Hematopoietic multipotent progenitor cell treated with erythropoietin and hydrocortisone succinate and interleukin-3 and kit ligand, for 8 days (in vitro differentiated cells): Measurements from ENCODE around the gene LIN7B.
"Not testable (repeated sequence)": the region's sequence is repeated elsewhere in the genome, so short reads cannot be mapped to it uniquely, and the experiment has no call there.

Experiments
- DNase-seq: peaks from one replicate; pipeline ENCODE4 v3.0.0-alpha.2; 2015

The LIN7B gene

DNA sequence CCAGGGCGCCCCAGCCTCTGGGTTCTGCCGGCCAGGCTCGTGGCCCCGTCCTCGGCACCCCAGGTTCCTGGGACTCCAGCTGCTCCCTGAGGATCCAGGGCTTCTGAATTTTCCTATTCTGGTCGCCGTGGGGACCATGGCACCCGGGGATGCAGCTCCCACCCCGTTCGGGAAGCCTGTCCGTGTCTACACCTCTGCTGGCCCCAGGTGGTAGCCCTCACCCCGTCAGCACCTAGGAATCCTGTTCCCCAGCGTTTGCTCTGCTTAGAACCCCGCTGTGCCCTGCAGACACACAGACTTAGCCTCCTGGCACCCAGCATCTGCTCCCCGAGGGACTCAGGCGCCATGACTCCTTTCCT lies 6.1 kb downstream of the LIN7B start:
- no peak for DNase-seq

- no peak for DNase-seq
Measured at GRCh38 chr19:49120868-49121267, 6.7 kb downstream of the LIN7B start.

- DNase-seq: not testable (repeated sequence)
Measured at GRCh38 chr19:49121841-49122240, 7.7 kb downstream of the LIN7B start.

DNA sequence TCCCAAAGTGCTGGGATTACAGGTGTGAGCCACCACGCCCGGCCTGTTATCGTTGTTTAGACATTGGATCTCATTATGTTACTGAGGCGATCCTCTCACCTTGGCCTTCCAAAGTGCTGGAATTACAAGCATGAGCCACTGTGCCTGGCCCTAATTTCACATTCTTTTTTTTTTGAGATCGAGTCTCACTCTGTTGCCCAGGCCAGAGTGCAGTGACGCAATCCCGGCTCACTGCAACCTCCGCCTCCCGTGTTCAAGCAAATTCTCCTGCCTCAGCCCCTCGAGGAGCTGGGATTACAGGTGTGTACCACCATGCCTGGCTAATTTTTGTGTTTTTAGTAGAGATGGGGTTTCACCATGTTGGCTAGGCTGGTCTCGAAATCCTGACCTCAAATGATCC lies 9.1 kb downstream of the LIN7B start:
- not testable (repeated sequence) for DNase-seq

- DNase-seq: no peak
Measured at GRCh38 chr19:49125025-49125731, 11.0 kb downstream of the LIN7B start.

DNA sequence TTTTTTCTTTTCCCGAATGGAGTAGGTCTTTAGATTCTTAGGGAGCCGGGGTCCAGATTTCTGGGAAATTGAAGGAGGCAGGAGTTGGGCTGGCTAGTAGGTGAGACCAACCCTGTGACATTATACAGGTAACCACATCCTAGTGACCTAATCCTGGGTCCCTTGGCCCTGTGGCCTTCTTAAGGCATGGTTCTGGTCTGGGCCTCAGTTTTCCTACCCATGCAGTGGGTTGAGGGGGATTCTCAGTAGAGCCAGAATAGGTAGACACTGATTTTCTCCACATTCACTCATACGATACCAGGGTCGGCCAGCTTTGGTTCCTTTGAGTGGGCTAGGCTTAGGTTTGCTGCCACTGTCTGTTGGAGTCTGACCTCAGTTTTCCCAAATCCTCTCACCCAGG lies 12.4 kb downstream of the LIN7B start:
- no peak for DNase-seq

DNA sequence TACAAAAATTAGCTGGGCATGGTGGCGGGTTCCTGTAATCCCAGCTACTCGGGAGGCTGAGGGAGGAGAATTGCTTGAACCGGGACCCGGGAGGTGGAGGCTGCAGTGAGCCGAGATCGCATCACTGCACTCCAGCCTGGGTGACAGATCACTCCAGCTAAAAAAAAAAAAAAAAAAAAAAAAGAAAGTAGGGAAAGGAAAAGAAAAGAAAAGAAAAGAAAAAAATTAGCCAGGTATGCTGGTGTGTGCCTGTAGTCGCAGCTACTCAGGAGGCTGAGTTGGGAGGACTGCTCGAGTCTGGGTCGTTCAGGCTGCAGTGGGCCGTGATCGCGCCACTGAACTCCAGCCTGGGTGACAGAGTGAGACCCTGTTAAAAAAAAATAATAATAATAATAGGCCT lies 13.1 kb downstream of the LIN7B start:
- not testable (repeated sequence) for DNase-seq

- DNase-seq: peak; percentile 96
Measured at GRCh38 chr19:49127674-49128544, 13.7 kb downstream of the LIN7B start.

- DNase-seq: no peak
Measured at GRCh38 chr19:49128545-49129237, 14.5 kb downstream of the LIN7B start.

DNA sequence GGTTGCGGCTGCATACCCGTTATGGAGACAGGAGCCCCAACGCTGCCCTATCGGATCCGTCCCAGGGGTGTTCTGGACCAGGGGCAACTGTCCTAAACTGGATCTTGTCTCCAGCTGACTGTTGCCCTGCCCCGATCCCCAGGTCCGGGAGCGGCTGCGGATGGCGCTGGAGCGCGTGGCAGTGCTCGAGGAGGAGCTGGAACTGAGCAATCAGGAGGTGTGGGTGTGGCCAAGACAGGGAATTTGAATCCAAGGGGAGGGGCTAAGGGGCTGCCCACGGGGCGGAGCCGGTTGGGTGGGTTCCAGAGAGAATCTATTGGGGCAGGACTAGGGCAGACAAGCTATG lies 15.0 kb downstream of the LIN7B start:
- DNase-seq: peak; percentile 35

DNA sequence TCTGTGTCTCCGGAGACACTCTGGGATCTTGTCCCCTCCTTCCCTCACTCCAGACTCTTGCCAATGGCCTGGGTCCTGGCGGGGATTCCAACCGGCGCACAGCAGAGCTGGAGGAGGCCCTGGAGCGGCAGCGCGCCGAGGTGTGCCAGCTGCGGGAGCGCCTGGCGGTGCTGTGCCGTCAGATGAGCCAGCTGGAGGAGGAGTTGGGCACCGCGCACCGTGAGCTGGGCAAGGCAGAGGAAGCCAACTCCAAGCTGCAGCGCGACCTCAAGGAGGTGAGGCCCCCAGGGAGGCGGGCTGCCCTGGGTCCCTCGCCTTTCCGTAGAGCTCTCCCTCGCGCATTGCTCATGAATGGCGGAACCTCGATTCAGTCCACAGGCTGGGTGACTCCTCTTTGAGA lies 16.2 kb downstream of the LIN7B start:
- DNase-seq: no peak

DNA sequence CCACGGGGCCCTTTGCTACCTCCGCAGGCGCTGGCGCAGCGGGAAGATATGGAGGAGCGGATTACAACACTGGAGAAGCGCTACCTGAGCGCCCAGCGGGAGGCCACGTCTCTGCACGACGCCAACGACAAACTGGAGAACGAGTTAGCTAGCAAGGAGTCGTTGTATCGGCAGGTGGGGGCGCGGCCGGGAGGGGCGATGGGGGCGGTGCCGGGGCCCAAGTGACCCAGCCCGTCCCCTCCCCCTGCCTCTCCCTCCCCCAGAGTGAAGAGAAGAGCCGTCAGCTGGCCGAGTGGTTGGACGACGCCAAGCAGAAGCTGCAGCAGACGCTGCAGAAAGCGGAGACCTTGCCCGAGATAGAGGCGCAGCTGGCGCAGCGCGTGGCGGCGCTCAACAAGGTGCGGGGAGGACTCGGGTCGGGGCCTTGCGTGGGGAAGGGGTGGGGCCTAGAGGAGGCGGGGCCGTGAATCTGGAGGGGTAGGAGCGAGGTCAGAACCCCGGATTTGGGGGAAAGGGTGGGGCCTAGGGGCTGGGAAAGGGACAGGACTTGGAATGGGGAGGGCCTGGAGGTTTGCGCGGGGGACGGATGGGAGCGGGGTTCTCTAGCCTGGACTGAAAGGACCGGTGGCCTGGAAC lies 18.9 kb downstream of the LIN7B start:
- DNase-seq: no peak

- peak; percentile 59 for DNase-seq
Measured at GRCh38 chr19:49133621-49134454, 19.7 kb downstream of the LIN7B start.

DNA sequence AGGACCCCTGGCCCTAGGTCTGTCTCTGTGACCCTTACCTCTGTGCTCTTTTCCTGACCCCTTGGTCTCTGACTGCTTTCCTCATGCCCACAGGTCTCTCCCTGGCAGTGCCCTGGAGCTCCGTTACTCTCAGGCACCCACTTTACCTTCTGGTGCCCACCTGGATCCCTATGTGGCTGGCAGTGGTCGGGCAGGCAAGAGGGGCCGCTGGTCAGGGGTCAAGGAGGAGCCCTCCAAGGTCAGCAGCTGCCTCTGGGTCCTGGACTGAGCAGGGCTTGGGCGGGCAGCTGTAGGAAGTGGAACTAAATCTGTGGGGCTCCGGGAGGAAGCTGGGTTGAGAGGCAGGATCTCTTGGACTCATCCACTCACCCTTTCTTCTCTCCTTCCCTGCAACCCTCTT lies 21.5 kb downstream of the LIN7B start:
- no peak for DNase-seq

GRCh38 chr19:49136771-49137171 lies 22.6 kb downstream of the LIN7B start:
- DNase-seq: no peak

DNA sequence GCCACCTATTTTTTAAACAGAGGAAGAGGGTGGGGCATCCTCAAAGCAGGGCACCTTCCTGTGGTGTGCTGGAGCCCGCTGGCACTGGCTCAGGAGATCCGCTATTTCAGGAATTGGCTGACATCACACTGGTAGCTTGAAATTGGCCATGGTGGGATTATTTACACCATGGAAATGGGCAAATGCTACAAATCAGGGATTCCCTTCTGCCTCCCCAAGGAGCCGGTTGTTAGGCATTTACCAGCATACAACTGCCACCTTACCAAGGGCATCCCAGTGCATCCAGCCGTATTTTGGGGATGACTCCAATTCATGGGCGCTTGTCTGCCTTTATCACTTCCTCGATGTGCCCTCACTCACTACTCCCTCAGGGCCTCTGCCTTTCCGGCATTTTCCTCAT lies 26.8 kb downstream of the LIN7B start:
- DNase-seq: no peak

DNA sequence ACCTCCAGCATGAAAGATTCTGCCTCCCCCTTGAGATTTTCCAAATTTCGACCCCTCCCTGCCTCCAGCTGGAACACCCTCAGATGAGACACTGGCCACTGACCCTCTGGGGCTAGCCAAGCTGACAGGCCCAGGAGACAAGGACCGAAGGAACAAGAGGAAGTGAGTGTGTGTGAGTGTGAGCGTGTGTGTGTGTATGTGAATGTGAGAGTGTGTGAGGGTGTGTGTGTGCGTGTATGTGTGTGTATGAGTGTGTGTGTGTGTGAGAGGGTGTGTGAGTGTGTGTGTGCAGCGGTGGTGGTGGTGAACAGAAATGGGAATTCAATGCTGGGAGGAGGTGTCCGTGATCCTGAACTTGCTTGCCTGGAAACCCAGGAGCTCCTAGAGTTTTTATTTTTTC lies 27.2 kb downstream of the LIN7B start:
- no peak for DNase-seq

- peak; percentile 88 for DNase-seq
Measured at GRCh38 chr19:49142866-49143335, 28.7 kb downstream of the LIN7B start.

DNA sequence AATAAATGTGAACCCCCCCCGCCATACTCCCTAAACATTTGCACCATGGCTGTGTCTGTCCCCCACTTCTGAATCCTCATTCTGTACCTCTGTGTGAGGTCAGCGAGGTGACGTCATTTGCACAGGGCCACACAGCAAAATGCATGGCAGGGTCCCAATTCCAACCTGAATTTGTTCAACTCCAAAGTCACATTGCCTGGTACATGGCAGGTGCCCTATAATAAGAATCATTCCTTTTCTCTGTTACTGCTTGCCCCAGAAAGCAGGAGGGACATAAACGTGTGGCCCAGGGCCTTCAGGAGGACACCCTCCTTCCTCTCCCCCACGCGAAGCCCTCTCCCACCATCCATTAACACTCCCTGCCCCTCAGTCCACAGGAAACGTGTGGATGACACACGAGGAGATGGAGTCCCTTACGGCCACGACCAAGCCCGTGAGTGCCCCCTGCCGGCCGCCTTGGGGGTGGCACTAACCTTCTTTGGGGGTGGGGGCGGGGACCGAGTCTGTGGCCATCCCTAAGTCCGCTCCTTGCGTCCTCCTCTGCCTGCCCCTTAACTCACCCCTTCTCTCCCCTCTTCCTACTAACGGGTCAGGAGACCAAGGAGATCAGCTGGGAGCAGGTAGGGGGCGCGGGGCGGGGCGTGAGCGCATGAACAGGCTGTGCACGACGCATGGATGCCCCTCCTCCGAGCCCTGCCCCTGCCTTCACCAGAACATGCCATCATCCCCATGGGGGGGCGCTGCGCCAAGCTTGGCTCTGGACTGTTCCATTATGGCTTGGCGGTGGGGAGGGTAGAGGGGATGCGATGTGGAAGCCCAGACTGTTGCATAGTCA lies 31.6 kb downstream of the LIN7B start:
- DNase-seq: peak; percentile 80

DNA sequence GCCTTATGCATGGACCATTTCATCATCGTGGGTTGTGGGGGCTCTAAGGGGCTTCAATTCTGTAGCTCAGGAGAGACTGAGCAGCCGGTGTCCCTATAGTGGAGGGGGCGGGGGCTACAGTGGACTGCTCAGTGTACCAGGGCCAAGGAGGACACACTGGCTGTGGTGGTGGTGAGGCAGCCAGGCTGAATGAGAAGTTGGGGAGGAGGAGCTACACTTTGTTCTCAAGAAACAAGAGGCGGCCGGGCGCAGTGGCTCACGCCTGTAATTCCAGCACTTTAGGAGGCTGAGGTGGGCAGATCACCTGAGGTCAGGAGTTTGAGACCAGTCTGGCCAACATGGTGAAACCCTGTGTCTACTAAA lies 32.2 kb downstream of the LIN7B start:
- not testable (repeated sequence) for DNase-seq

DNA sequence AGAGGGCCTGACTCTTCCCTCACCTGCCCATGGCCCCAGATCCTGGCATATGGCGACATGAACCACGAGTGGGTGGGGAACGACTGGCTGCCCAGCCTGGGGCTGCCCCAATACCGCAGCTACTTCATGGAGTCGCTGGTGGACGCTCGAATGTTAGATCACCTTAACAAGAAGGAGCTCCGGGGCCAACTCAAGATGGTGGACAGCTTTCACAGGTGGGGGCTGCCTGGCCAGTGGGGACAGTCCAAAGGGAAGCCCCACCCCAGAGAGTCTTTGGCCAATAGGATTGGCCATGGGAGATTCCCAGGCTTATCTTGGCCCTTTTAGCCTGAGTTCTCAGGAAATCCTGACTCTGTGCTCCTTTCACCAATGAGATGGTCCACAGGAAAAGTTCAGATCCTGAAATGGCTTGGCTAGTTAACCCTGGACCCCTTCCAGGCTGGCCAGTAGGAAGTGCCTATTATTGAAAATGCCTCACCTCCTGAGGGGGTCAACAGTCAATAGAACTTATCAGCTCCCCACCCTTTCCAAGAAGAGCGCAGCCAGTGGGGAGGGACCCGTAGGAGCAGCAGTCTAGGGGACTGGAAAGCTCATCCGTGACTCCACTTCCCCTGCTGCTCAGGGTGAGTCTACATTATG lies 34.0 kb downstream of the LIN7B start:
- DNase-seq: no peak
